Progenitor cell of endocrine pancreas (in vitro differentiated cells): ENCODE measurements around the gene SLC2A3. TPM values are rescaled to one million over a fixed set of nuclear protein-coding genes. Genes with fewer than 3 reads are reported as not detected.
A peak's percentile ranks its signal among the peaks of the same experiment; 100 is the strongest.
"Not testable (repeated sequence)": the region's sequence is repeated elsewhere in the genome, so short reads cannot be mapped to it uniquely, and the experiment has no call there.

Experiments
- DNase-seq: peaks from one replicate; pipeline ENCODE4 v3.0.0; 2021; ENCODE audit warnings: low spot score; ENCODE audit not compliant: unreplicated experiment
- H3K27ac Mint-ChIP-seq: 2 replicates; pipeline ENCODE4 v1.8.0; 2021; ENCODE audit warnings: mild to moderate bottlenecking, moderate library complexity, mixed read lengths
- H3K27me3 Mint-ChIP-seq: 2 replicates; pipeline ENCODE4 v1.8.0; 2021; ENCODE audit warnings: mixed read lengths
- H3K36me3 Mint-ChIP-seq: 2 replicates; pipeline ENCODE4 v1.8.0; 2022; ENCODE audit warnings: mixed read lengths; ENCODE audit not compliant: insufficient read depth
- H3K4me1 Mint-ChIP-seq: 2 replicates; pipeline ENCODE4 v1.8.0; 2021; ENCODE audit warnings: low read depth, mixed read lengths
- H3K4me3 Mint-ChIP-seq: 2 replicates; pipeline ENCODE4 v1.8.0; 2021; ENCODE audit warnings: low read depth, mild to moderate bottlenecking, moderate library complexity, mixed read lengths
- H3K9me3 Mint-ChIP-seq: 2 replicates; pipeline ENCODE4 v1.8.0; 2021; ENCODE audit warnings: low read depth, mixed read lengths
- CTCF ChIP-seq: fragments of 200-600 bp; sonication (generic); IDR thresholded peaks from one replicate; pipeline ENCODE4 v1.5.0; 2021; ENCODE audit warnings: antibody characterized with exemption, mild to moderate bottlenecking; ENCODE audit not compliant: unreplicated experiment
- total RNA-seq: library from RNA; stranded (reverse); gene quantifications from 2 replicates; pipeline ENCODE4 v1.2.1, GENCODE V29; 2021

The SLC2A3 gene
- total RNA-seq, 1 donor from 2014 or later = 21.7 TPM

DNA sequence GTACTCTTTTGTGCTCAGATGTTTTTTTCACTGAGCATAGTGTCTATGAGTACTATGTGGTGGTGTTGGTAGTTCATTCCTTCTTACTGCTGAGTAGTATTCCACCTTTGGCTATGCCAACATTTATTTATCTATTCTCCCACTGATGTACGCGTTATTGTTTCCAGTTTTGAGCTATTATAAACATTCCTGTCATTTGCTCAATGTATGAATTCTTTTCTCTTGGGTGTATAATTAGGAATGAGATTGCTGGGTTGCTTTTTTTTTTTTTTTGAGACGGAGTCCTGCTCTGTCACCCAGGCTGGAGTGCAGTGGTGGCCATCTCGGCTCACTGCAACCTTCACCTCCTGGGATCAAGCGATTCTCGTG, 37.5 kb upstream of the SLC2A3 start:
- no peak overlapping the region for H3K27ac Mint-ChIP-seq

DNA sequence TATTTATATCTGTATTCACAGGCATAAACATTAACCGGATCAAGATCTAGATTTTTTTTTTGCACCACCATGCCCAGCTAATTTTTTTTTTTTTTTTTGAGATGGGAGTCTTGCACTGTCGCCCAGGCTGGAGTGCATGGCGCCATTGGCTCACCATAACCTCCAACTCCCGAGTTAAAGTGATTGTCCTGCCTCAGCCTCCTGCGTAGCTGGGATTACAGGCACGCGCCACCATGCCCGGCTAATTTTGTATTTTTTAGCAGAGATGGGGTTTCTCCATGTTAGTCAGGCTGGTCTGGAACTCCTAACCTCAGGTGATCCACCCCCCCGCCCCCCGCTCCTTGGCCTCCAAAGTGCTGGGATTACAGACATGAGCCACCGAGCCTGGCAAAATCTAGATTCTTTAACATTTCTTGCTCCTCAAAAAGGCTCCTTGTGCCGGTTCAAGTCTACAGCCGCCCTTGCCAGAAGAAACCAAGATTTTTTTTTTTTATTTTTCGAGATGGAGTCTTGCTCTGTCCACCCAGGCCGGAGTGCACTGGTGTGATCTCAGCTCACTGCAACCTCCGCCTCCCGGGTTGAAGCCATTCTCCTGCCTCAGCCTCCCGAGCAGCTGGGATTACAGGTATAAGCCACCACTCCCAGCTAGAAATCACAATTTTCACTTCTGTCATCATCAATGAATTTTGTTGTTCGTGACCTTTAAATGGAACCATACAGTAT, 36.9 kb upstream of the SLC2A3 start:
- Mint-ChIP-seq H3K36me3 (no peaks in the 10 kb centered on the region), H3K27ac (no peak overlapping the region), H3K27me3 (peaks cover 36% of the 10 kb centered on the region), H3K4me3 (no peak overlapping the region), H3K4me1 (peaks cover 8% of the 10 kb centered on the region), H3K9me3 (no peaks in the 10 kb centered on the region)
- no peak for TF ChIP-seq CTCF
- no peak for DNase-seq

More for the DNA sequence above, 37.5 kb upstream of the SLC2A3 start:
- H3K4me1 Mint-ChIP-seq = peaks cover 8% of the 10 kb centered on the region
- DNase-seq = no peak
- H3K27me3 Mint-ChIP-seq = peaks cover 36% of the 10 kb centered on the region
- H3K9me3 Mint-ChIP-seq = no peaks in the 10 kb centered on the region
- H3K36me3 Mint-ChIP-seq = no peaks in the 10 kb centered on the region
- no peak for TF ChIP-seq CTCF
- H3K4me3 Mint-ChIP-seq = no peak overlapping the region

DNA sequence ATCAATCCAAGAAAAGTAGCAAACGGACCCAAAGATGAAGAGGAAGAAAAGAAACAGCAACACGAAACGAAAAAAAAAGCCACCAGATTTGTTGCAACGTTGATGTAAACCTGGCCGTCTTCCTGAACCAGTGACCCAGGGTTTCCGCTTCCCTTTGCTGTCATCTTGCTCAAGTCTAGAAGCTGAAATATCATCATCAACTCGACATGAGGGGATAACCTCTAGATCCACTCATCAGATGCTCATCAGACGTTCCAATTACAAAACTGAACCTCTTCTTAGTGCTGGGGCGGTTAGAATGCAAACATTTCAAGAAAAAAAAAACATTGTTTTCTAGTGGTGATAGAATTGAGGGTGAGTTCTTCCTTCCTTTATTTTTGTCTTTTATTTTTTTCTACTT, 36.3 kb upstream of the SLC2A3 start:
- not testable (repeated sequence) for H3K4me3 Mint-ChIP-seq, DNase-seq, H3K4me1 Mint-ChIP-seq, H3K36me3 Mint-ChIP-seq, H3K9me3 Mint-ChIP-seq, H3K27ac Mint-ChIP-seq
- H3K27me3 Mint-ChIP-seq = peaks cover 36% of the 10 kb centered on the region

DNA sequence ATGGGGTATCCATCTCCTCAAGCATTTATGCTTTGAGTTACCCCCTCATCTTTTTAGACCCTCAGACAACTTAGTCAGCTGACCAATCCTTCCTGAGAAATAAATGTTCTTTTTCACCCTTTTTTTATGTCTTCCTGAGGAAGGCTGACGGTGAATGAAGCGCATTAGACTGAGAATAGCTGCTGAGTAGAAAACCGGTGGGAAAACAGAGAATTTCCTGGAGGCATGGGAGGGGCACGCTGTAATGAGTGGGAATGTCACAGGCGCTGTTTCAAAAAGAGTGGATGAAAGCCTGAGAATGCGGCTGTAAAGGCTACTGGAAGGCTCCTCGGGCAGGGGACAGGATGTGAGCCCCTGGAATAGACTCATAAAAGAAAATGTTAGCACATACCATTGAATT, 35.8 kb upstream of the SLC2A3 start:
- Mint-ChIP-seq H3K27ac (peak overlapping the region; percentile 53), H3K27me3 (peaks cover 33% of the 10 kb centered on the region)
- H3K36me3 Mint-ChIP-seq, H3K4me3 Mint-ChIP-seq, DNase-seq, H3K9me3 Mint-ChIP-seq, H3K4me1 Mint-ChIP-seq: not testable (repeated sequence)

DNA sequence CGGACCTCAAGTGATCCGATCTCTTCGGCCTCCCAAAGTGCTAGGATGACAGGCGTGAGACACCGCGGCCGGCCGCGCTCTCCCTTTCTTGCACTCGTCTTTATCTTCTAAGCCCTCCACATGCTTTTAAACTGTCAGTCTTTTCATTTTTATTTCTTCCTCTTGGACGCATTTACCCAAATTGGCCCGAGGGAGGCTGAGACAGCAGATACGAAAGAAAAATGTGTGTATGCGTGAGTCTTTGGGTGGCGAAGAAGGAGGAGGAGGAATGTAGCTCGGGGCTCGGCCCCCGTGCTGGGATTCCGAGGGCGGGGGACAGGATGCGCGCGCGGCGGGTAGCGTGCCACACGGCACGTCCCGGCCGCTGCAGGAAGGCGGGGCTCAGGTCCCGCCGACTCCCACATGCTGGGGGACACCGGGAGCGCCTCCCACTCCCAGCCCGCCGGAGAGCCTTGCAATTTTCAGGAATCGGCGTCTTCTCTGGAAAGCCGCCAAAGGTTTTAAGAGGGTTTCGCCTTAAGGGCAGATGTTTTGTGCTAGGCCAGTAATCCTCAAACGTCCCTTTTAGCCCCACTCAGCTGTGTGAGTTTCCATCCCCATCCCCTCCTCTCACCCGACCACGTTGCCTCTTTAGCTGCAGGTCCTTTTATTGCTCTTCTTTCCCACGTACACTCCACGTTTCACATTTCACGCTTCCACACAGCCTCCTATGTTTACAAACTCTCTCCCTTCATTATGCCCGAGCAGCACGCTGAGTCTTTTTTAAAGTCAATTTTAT, 34.7 kb upstream of the SLC2A3 start:
- DNase-seq = peak; percentile 79
- H3K4me3 Mint-ChIP-seq = peak overlapping the region; percentile 68
- peak overlapping the region; percentile 89 for H3K27ac Mint-ChIP-seq
- H3K4me1 Mint-ChIP-seq = peaks cover 8% of the 10 kb centered on the region
- H3K27me3 Mint-ChIP-seq = peaks cover 33% of the 10 kb centered on the region
- no peaks in the 10 kb centered on the region for H3K9me3 Mint-ChIP-seq
- no peaks in the 10 kb centered on the region for H3K36me3 Mint-ChIP-seq
- TF ChIP-seq CTCF = no peak

DNA sequence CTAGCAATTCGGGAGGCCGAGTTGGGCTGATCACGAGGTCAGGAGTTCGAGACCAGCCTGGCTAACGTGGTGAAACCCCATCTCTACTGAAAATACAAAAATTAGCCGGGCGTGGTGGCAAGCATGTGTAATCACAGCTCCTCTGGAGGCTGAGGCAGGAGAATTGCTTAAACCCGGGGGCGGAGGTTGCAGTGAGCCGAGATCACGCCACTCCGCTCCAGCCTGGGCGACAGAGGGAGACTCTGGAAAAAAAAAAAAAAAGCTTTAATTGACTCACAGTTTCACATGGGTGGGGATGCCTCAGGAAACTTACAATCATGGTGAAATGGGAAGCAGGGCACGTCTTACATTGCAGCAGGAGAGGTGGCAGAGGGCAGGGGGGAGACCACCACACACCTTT, 30.6 kb upstream of the SLC2A3 start:
- no peak for TF ChIP-seq CTCF
- no peak overlapping the region for H3K4me3 Mint-ChIP-seq
- no peaks in the 10 kb centered on the region for H3K36me3 Mint-ChIP-seq
- no peaks in the 10 kb centered on the region for H3K9me3 Mint-ChIP-seq
- H3K4me1 Mint-ChIP-seq = peaks cover 8% of the 10 kb centered on the region
- H3K27me3 Mint-ChIP-seq = peaks cover 20% of the 10 kb centered on the region
- no peak for DNase-seq
- H3K27ac Mint-ChIP-seq = no peak overlapping the region

DNA sequence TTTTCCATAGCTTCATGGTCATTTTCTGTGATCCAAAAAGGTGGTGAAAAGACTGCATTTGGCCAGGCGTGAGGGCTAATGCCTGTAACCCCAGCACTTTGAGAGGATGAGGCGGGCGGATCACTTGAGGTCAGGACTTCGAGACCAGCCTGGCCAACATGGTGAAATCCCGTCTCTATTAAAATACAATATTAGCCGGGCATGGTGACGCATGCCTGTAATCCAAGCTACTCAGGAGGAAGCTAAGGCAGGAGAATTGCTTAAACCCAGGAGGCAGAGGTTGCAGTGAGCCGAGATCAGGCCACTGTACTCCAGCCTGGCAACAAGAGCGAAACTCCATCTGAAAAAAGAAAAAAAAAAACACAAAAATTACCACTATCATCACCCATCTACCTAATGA, 28.7 kb upstream of the SLC2A3 start:
- not testable (repeated sequence) for H3K36me3 Mint-ChIP-seq, H3K9me3 Mint-ChIP-seq, DNase-seq, H3K4me3 Mint-ChIP-seq, H3K4me1 Mint-ChIP-seq, H3K27me3 Mint-ChIP-seq, H3K27ac Mint-ChIP-seq
